Anterior cingulate cortex (tissue), 58 donors: ENCODE measurements around the gene P4HA1.
"Not testable (repeated sequence)": the region's sequence is repeated elsewhere in the genome, so short reads cannot be mapped to it uniquely, and the experiment has no call there.

ENCODE experiments used
- DNase-seq, 58 donors: peaks; one replicate each; lab custom pipeline; 2025; lab: John Stamatoyannopoulos, UW

The P4HA1 gene

DNA sequence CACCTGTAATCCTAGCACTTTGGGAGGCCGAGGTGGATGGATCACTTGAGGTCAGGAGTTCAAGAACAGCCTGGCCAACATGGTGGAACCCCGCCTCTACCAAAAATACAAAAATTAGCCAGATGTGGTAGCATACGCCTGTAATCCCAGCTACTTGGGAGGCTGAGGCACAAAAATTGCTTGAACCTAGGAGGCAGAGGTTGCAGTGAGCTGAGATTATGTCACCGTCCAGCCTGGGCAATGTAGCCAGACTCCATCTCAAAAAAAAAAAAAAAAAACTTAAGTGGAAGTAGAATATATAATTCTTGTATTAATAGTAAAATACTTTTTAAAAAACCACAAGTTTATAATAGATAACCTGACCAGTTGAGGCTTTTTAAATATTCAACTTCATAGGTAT is 112.0 kb downstream of the P4HA1 start:
- not testable (repeated sequence) for DNase-seq

DNA sequence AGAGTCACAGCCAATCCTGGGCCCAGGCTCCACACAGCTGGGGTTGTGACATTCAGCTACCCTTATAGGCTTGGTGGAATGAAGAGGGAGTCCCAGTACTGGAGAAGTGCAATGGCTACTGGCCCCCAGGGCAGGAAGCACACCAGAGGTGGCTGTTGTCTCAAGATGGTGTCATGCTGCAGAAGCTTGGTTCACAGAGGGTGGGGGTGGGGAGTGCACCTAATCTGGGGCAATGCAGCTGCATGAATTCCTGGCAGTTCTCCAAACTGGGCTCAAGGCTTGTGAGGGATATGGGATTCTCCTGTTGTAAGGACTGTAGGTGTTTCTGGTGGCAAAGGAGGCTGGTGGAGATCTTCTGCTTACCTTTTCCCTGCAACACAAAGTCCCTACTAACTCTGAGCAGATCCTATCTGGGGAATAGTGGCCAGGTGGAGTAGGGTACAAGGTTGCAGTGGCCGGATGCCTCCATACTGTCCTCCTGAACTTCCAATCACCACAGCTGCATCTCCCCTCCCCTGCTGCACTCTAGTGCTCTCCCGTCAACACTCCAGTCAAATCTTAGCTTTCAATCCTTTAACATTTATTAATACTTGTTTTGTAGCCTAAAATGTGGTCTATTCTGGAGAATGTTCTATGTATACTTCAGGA is 114.7 kb downstream of the P4HA1 start:
- no peak for DNase-seq

DNA sequence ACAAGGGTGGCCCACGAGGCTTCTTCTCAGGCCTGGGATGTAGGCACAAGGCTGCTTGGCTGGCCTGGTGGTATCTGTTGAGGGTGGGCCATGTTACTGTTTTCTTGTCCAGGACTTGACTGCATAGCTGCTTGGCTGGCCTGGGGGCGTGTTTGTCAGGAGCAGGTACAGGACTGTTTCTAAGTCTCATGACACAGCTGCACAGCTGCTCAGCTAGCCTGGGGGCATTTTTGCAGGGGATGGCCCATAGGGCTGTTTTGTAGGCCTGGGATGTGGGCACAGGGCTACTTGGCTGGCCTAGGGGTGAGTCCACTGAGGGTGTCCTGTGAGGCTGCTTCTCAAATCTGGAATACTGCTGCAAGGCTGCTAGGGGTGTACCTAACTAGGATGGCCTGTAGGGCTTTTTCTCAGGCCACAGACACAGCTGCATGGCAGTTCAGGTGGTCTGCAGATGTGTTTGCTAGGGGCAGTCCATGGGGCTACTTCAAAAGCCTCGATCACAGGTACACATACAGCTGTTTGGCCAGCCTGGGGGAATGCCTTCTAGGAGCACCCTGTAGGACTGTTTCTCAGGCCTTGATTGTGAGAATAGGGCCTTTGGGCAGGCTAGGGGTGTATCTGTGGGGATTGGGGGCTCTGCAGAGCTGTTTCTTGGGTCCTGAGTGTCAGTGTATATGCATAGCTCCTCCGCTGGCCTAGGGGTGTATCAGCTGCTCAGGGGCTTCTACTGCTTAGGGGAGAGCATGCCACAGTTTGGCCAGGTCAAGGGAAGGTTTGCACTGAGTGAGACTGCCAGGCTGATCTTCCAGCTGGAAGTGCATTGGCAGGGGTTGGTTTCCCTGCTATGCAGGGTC is 115.4 kb downstream of the P4HA1 start:
- DNase-seq = no peak

DNA sequence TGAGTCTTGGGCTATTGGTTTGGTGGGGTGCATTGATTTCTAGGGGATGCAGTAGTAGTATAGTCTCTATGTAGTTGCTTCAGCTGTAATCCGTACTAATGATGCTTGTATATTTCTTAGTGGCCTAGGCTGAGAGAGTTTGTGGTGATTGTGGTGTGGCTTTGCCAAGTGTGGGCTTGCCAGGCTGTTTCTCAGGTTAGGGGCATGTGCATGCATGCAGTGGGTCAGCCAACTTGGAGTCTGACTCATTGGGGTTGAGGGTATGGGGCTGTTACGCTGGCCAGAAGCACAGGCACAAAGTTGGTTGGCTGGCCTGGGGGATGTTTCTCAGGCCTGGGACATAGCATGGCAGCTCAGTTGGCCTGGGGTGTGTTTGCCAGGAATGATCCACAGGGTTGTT is 116.3 kb downstream of the P4HA1 start:
- no peak for DNase-seq

DNA sequence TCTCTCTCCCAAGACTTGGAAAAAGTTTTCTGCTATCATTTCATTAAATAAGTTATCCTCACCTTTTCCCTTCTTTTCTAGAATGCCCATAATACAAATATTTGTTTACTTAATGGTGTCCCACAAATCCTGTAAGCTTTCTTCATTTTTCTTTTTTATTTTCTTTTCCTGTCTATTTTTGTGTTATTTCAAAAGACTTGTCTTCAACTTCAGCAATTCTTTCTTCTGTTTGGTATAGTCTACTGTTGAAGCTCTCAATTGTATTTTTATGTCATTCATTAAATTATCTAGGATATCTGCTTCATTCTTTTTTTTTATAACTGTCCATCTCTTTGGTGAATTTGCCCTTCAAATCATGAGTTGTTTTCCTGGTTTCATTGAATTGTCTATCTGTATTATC is 117.0 kb downstream of the P4HA1 start:
- no peak for DNase-seq

DNA sequence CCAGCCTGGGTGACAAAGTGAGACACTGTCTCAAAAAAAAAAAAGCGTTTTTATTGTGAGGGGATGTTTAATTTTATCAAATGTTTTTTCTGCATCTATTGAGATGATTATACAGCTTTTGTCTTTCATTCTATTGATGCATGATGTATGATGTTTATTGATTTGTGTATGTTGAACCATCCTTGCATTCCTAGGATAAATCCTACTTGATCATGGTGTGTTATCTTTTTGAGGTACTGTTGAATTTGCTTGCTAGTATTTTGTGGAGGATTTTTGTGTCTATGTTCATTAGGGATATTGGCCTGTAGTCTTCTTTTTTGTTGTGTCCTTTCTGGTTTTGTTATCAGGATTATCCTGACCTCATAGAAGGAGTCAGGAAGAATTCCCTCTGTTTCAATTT is 119.8 kb downstream of the P4HA1 start:
- no peak for DNase-seq
